ENCODE data around the gene MTUS2.

DNA sequence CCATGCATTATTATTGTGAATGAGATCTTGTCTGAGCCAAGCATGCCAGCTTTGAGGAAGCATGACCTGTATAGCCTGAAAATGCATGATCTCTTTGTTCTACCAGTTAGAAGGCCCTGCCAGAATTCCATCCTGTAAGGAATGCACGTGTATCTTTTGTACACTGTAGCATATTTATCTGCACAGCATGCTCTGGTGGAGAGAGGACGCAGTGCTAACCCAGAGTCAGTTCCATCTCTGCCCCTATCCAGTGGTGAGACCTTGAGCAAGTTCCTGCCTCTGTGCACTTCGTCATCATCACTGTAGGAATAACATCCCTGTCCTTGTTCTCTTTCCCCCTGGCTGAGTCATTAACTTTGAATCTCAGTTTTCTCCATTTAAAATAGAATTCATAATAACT lies 541.6 kb downstream of the MTUS2 start:
- TF ChIP-seq, protein P1, sequence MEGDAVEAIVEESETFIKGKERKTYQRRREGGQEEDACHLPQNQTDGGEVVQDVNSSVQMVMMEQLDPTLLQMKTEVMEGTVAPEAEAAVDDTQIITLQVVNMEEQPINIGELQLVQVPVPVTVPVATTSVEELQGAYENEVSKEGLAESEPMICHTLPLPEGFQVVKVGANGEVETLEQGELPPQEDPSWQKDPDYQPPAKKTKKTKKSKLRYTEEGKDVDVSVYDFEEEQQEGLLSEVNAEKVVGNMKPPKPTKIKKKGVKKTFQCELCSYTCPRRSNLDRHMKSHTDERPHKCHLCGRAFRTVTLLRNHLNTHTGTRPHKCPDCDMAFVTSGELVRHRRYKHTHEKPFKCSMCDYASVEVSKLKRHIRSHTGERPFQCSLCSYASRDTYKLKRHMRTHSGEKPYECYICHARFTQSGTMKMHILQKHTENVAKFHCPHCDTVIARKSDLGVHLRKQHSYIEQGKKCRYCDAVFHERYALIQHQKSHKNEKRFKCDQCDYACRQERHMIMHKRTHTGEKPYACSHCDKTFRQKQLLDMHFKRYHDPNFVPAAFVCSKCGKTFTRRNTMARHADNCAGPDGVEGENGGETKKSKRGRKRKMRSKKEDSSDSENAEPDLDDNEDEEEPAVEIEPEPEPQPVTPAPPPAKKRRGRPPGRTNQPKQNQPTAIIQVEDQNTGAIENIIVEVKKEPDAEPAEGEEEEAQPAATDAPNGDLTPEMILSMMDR (IDR thresholded peaks at IDR 0.05; ENCODE audit: control extremely low read depth in 1 of 3, insufficient read depth in 1 of 3, low read depth in 1 of 3, low read length in 3 of 3): no peak
- TF ChIP-seq EZH2 (IDR thresholded peaks at IDR 0.05; ENCODE audit: low read depth, low read length, severe bottlenecking) (no peak), EP300 (IDR thresholded peaks at IDR 0.05; ENCODE audit: borderline replicate concordance in 1 of 2, low read depth in 2 of 2, low read length in 2 of 2) (no peak), BACH1 (IDR thresholded peaks at IDR 0.05; ENCODE audit: low read length) (no peak), PHF8 (conservative IDR thresholded peaks at IDR 0.05; ENCODE audit: low read depth, low read length) (no peak), BRCA1 (IDR thresholded peaks at IDR 0.05; ENCODE audit: low read depth, low read length) (no peak)
- TF ChIP-seq, protein P2, sequence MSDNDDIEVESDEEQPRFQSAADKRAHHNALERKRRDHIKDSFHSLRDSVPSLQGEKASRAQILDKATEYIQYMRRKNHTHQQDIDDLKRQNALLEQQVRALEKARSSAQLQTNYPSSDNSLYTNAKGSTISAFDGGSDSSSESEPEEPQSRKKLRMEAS (IDR thresholded peaks at IDR 0.05): no peak
